GM18868 (cell line): Measurements from ENCODE around the gene ULK2.
"Not testable (repeated sequence)": the region's sequence is repeated elsewhere in the genome, so short reads cannot be mapped to it uniquely, and the experiment has no call there.

Experiments used
- ATAC-seq: cut with Tn5 transposase; IDR thresholded peaks from one replicate; pipeline ENCODE4 v1.9.1; 2021; ENCODE audit warnings: mild to moderate bottlenecking, moderate library complexity; ENCODE audit not compliant: unreplicated experiment

ULK2 gene

DNA sequence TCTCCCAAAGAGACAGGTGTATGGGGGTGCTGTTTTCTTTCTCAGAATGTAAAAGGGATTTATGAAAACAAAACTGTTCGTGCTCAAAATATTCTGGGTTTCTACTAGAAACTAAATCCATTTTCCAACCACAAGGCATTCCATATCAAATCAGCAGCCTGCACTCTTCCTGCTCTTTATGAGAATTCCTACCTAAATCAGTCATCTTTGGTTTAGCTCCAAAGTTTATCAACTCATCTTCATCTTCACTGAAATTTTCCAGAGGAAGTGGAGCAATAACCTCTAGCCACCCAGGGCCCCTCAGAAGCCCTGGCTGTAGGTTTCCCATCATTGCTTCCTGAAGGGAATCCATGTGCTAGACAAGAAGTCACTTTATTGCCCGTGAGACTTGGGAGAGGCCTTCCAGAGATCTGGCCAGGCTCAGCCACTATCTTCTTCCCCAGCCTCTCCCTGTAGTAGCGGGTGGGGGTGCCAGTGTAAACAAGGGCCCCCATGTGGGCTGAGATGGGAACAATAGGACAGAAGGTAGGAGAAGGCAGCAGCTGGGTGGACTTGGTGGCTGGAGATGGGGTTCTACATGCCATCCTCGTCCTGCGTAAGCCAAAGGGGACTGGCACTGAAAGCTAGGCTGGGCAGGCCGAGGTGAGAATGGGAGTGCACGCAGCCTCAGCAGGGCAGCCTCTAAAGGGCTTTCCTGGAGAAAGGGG is 97.6 kb downstream of the ULK2 start:
- no peak for ATAC-seq

DNA sequence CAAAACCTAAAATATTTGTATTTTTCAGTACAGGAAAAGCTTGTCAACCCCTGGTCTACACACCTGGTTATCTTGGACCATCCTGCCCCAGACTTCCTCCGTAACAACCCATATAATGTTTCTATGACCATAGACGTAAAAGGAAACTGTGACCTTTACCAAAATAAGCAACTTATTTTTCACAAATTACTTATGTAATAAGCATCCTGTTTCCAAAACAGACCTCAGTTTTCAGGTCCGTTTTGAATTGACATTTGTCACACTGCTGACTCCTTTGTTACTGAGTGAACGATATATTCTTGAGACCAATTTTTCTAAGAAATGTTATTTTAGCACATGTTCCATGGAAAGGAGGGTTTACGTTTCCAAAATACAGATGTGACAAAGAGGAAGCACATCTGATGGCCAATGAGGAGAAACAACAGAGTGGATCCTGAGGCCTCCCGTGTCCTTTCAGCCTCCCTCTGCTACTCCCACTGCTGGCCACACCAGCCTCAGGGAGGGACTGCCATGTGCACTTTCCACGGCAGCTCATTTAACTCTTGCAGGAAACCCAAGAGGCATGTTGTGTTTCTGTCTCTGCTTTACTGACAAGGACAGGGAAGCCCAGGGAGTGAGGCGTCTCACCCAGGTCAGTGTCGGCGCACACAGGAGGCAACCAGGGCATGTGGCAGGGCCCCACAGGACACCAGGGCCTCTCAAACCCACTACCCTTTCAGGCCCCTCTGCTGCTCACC is 99.5 kb downstream of the ULK2 start:
- no peak for ATAC-seq

GRCh38 chr17:19766421-19767270 is 101.1 kb downstream of the ULK2 start:
- ATAC-seq, result peak; percentile 69

- ATAC-seq, result no peak
These were observed 101.7 kb downstream of the ULK2 start for GRCh38 chr17:19766016-19766415.

DNA sequence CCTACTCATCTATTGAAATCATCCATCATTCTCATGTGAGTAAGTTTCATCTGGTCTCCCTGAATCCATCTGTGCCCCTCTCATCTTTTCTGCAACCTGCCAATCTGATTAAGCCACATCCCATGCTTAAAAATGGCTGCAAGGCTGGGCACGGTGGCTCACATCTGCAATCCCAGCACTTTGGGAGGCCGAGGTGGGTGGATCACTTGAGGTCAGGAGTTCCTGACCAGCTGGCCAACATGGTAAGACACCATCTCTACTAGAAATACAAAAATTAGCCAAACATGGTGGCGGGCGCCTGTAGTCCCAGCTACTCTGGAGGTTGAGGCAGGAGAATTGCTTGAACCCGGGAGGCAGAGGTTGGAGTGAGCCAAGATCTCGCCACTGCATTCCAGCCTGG is 103.7 kb downstream of the ULK2 start:
- ATAC-seq, result not testable (repeated sequence)

GRCh38 chr17:19763416-19763815 is 104.3 kb downstream of the ULK2 start:
- ATAC-seq, result no peak

GRCh38 chr17:19762515-19762961 is 105.2 kb downstream of the ULK2 start:
- no peak for ATAC-seq

- no peak for ATAC-seq
These were observed 107.0 kb downstream of the ULK2 start for GRCh38 chr17:19760746-19761145.

- ATAC-seq, result no peak
These were observed 107.9 kb downstream of the ULK2 start for GRCh38 chr17:19759568-19760549.

DNA sequence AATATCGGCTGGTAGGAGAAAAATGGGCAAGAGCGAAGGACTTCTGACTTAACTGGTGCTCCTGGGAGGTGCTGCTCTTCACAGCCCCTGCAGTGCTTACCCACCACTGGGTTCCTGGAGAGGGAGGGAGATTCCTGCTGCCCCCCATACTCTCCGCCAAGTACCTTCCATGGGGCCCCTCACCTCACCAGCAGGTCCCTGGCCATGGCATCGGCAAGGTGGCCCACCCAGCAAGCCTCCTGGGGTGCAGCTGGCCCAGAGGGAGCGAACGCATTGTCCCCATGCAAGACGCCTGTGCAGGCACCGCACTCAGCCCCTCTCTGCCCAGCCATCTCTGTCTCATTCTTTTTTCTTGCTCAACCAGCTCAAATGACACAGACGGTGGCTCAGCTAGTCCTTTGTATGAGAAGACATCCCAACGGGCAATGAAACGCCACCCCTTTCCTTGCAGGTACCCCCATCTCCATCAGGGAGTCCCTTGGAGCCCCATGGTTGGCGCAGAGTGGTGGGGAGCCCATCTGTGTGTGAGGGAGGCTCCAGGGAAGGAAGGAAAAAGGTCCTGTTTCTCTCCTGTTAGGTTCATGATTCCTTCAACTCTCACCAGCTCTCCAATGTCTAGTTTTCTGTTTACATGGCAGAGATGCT is 110.1 kb downstream of the ULK2 start:
- ATAC-seq, result no peak

GRCh38 chr17:19756546-19756945 is 111.2 kb downstream of the ULK2 start:
- no peak for ATAC-seq

- peak; percentile 63 for ATAC-seq
These were observed 111.8 kb downstream of the ULK2 start for GRCh38 chr17:19755821-19756510.

DNA sequence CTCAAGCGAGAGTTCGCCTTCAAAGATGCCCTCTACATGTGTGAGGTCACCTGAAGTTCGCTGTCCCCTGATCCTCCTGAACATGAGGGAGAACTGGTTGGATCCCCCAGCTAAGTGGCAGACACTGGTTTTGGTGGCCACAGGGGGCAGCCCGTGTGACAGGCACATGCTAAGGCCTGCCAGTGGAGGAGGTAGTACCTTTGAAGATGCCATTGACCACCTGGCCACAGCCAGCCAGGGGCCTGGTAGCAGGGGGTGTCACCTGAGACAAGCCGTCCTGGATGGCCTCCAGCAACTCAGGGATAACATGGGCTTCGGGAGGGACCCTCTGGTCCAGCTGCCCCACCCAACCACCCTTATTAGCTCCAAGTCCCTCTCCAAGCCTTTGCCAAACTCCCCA is 112.3 kb downstream of the ULK2 start:
- ATAC-seq, result no peak

GRCh38 chr17:19753661-19754463 is 113.9 kb downstream of the ULK2 start:
- no peak for ATAC-seq

GRCh38 chr17:19753051-19753509 is 114.7 kb downstream of the ULK2 start:
- no peak for ATAC-seq

DNA sequence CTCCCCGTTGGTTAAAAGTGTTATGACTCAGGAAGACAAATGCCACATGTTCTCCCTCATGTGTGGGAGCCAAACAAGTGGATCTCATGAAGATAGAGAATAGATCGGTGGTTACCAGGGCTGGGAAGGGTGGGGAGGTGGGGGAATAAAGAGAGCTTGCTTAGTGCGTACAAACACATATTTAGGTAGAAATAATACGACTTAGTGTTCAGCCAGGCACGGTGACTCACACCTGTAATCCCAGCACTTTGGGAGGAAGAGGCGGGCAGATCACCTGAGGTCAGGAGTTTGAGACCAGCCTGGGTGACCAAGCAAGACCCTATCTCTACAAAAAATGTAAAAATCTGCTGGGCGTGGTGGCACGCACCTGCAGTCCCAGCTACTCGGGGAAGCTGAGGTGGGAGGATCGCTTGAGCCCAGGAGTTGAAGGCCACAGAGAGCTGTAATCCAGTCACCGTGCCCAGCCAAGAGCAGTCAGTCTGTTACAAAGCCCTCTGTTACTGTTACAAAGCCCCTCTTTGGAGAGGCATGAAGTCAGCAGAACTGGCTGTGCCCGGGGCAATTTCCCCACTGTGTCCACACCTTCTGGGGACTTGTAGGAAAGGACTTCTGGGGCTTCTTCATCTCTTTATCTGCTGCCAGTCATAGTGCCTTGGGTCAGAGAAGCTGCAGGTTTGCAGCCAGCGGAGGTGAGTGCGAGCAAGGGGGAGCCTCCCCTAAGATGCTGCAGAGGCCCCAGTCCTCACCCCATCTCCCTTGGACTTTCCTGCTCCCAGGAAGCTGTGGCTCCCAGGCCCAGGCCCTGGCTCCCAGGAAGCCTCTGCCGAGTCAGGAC is 115.3 kb downstream of the ULK2 start:
- no peak for ATAC-seq

GRCh38 chr17:19750835-19751234 is 116.9 kb downstream of the ULK2 start:
- no peak for ATAC-seq
